Coronary artery (tissue), 2 donors: ENCODE data around the gene UBE2F.
"Not testable (repeated sequence)": the region's sequence is repeated elsewhere in the genome, so short reads cannot be mapped to it uniquely, and the experiment has no call there.

Source experiments
- DNase-seq: peaks from one replicate; pipeline ENCODE4 v3.0.0-alpha.2; 2017; ENCODE audit warnings: low spot score
- H3K27ac ChIP-seq, 2 donors: fragments of 200-600 bp; sonication (generic); one replicate each; pipeline ENCODE4 v1.5.1; 2016 to 2019
- H3K4me3 ChIP-seq: fragments of 200-600 bp; sonication (generic); 2 replicates; pipeline ENCODE4 v1.5.1; 2016; ENCODE audit warnings: mild to moderate bottlenecking, moderate library complexity
- CTCF ChIP-seq: fragments of 200-600 bp; sonication (generic); IDR thresholded peaks from one replicate; pipeline ENCODE4 v1.5.1; 2019; ENCODE audit warnings: antibody characterized with exemption

The UBE2F gene

GRCh38 chr2:238042849-238043584 lies 76.2 kb downstream of the UBE2F start:
- TF ChIP-seq CTCF = no peak
- H3K4me3 ChIP-seq = no peak overlapping the region
- DNase-seq = no peak
- H3K27ac ChIP-seq = no peak overlapping the region

GRCh38 chr2:238043851-238044250 lies 77.0 kb downstream of the UBE2F start:
- H3K27ac ChIP-seq = no peak overlapping the region
- TF ChIP-seq CTCF = no peak
- no peak overlapping the region for H3K4me3 ChIP-seq
- no peak for DNase-seq

- H3K27ac ChIP-seq = no peak overlapping the region
- TF ChIP-seq CTCF = no peak
- no peak for DNase-seq
Measured at GRCh38 chr2:238045575-238045974, 78.8 kb downstream of the UBE2F start.

GRCh38 chr2:238046725-238047270 lies 80.0 kb downstream of the UBE2F start:
- TF ChIP-seq CTCF = no peak
- no peak for DNase-seq
- H3K27ac ChIP-seq = no peak overlapping the region
- H3K4me3 ChIP-seq = no peak overlapping the region

More at GRCh38 chr2:238045575-238045974, 78.8 kb downstream of the UBE2F start:
- H3K4me3 ChIP-seq = no peak overlapping the region

- no peak for DNase-seq
- TF ChIP-seq CTCF = no peak
- H3K4me3 ChIP-seq = no peak overlapping the region
- H3K27ac ChIP-seq = no peak overlapping the region
Measured at GRCh38 chr2:238053191-238053776, 86.5 kb downstream of the UBE2F start.

- H3K27ac ChIP-seq = no peak overlapping the region
- no peak overlapping the region for H3K4me3 ChIP-seq
- TF ChIP-seq CTCF = no peak
- no peak for DNase-seq
Measured at GRCh38 chr2:238055841-238056240, 89.0 kb downstream of the UBE2F start.

- DNase-seq = not testable (repeated sequence)
Measured at GRCh38 chr2:238057696-238058575, 91.1 kb downstream of the UBE2F start.

More at GRCh38 chr2:238057696-238058575, 91.1 kb downstream of the UBE2F start:
- H3K27ac ChIP-seq, H3K4me3 ChIP-seq: not testable (repeated sequence)
